SK-N-SH treated with all-trans-retinoic acid at 6 μM for 48 hours (cell line): ENCODE measurements around the gene POLR2A.

Source experiments
- ATAC-seq: fragments of 200-7000 bp; cut with Tn5 transposase; 3 replicates; pipeline ENCODE4 v1.9.1; 2020; ENCODE audit warnings: mild to moderate bottlenecking, moderate library complexity
- ARNTL ChIP-seq: fragments of 450-650 bp; formaldehyde crosslinking; IDR thresholded peaks from 2 replicates; pipeline ENCODE4 v1.5.0; 2020; ENCODE audit warnings: low read depth, mild to moderate bottlenecking, moderate library complexity, borderline replicate concordance
- BACH2 ChIP-seq: fragments of 250-450 bp; sonication (Bioruptor Pico); IDR thresholded peaks from 2 replicates; pipeline ENCODE4 v1.9.0; 2021; ENCODE audit warnings: mild to moderate bottlenecking, borderline replicate concordance
- ESRRG ChIP-seq: fragments of 250-450 bp; sonication (Bioruptor Pico); IDR thresholded peaks from 2 replicates; pipeline ENCODE4 v1.6.1; 2021; ENCODE audit warnings: mild to moderate bottlenecking
- GLIS3 ChIP-seq: fragments of 250-450 bp; sonication (Bioruptor Pico); IDR thresholded peaks from 2 replicates; pipeline ENCODE4 v1.5.0; 2020; ENCODE audit warnings: mild to moderate bottlenecking, moderate library complexity
- ISL1 ChIP-seq: fragments of 250-450 bp; sonication (Bioruptor Pico); IDR thresholded peaks from 2 replicates; pipeline ENCODE4 v2.1.2; 2022; ENCODE audit warnings: mild to moderate bottlenecking, moderate library complexity
- OSR1 ChIP-seq: fragments of 250-450 bp; sonication (Bioruptor Pico); IDR thresholded peaks from 2 replicates; pipeline ENCODE4 v1.8.0; 2022; ENCODE audit warnings: moderate library complexity, mild to moderate bottlenecking, inconsistent platforms
- PATZ1 ChIP-seq: fragments of 250-450 bp; sonication (Bioruptor Pico); IDR thresholded peaks from 2 replicates; pipeline ENCODE4 v1.8.0; 2020; ENCODE audit warnings: mild to moderate bottlenecking, moderate library complexity, borderline replicate concordance
- PPARA ChIP-seq: fragments of 250-450 bp; sonication (Bioruptor Pico); IDR thresholded peaks from 2 replicates; pipeline ENCODE4 v1.5.0; 2020; ENCODE audit warnings: mild to moderate bottlenecking, borderline replicate concordance
- SNAI2 ChIP-seq: fragments of 250-450 bp; sonication (Bioruptor Pico); IDR thresholded peaks from 2 replicates; pipeline ENCODE4 v1.5.0; 2020; ENCODE audit warnings: mild to moderate bottlenecking, moderate library complexity
- TCF4 ChIP-seq: fragments of 250-450 bp; sonication (Bioruptor Pico); IDR thresholded peaks from 2 replicates; pipeline ENCODE4 v1.8.0; 2021; ENCODE audit warnings: mild to moderate bottlenecking, moderate library complexity, borderline replicate concordance
- TOX ChIP-seq: fragments of 250-450 bp; sonication (Bioruptor Pico); IDR thresholded peaks from 2 replicates; pipeline ENCODE4 v1.8.0; 2021; ENCODE audit warnings: mild to moderate bottlenecking, moderate library complexity, borderline replicate concordance
- ZC3H10 ChIP-seq: fragments of 250-450 bp; sonication (Bioruptor Pico); IDR thresholded peaks from 2 replicates; pipeline ENCODE4 v1.5.1; 2021; ENCODE audit warnings: mild to moderate bottlenecking, moderate library complexity
- ZFP3 ChIP-seq: fragments of 250-450 bp; sonication (Bioruptor Pico); IDR thresholded peaks from 2 replicates; pipeline ENCODE4 v1.5.0; 2020; ENCODE audit warnings: mild to moderate bottlenecking, moderate library complexity
- ZFP30 ChIP-seq: fragments of 450-650 bp; formaldehyde crosslinking; IDR thresholded peaks from 2 replicates; pipeline ENCODE4 v1.5.0; 2022; ENCODE audit warnings: mild to moderate bottlenecking, moderate library complexity
- ZNF565 ChIP-seq: fragments of 450-650 bp; formaldehyde crosslinking; conservative IDR thresholded peaks from 2 replicates; pipeline ENCODE4 v1.5.0; 2020; ENCODE audit warnings: low read depth, mild to moderate bottlenecking, moderate library complexity
- ZNF8 ChIP-seq: fragments of 450-650 bp; formaldehyde crosslinking; IDR thresholded peaks from 2 replicates; pipeline ENCODE4 v1.5.0; 2020; ENCODE audit warnings: mild to moderate bottlenecking, moderate library complexity
- TF ChIP-seq, protein P1 (sequence below): fragments of 250-450 bp; sonication (Bioruptor Pico); IDR thresholded peaks from 2 replicates; pipeline ENCODE4 v1.5.1; 2020; ENCODE audit warnings: low read depth, mild to moderate bottlenecking, moderate library complexity
- TF ChIP-seq, protein P2 (sequence below): fragments of 250-450 bp; sonication (Bioruptor Pico); IDR thresholded peaks from 2 replicates; pipeline ENCODE4 v1.5.1; 2021; ENCODE audit warnings: mild to moderate bottlenecking, moderate library complexity
- TF ChIP-seq, protein P3 (sequence below): fragments of 250-450 bp; sonication (Bioruptor Pico); IDR thresholded peaks from 2 replicates; pipeline ENCODE4 v1.5.0; 2020; ENCODE audit warnings: mild to moderate bottlenecking, moderate library complexity
- TF ChIP-seq, protein P4 (sequence below): fragments of 250-450 bp; sonication (Bioruptor Pico); IDR thresholded peaks from 2 replicates; pipeline ENCODE4 v1.8.0; 2021; ENCODE audit warnings: low read depth, mild to moderate bottlenecking, moderate library complexity, borderline replicate concordance

The POLR2A gene

DNA sequence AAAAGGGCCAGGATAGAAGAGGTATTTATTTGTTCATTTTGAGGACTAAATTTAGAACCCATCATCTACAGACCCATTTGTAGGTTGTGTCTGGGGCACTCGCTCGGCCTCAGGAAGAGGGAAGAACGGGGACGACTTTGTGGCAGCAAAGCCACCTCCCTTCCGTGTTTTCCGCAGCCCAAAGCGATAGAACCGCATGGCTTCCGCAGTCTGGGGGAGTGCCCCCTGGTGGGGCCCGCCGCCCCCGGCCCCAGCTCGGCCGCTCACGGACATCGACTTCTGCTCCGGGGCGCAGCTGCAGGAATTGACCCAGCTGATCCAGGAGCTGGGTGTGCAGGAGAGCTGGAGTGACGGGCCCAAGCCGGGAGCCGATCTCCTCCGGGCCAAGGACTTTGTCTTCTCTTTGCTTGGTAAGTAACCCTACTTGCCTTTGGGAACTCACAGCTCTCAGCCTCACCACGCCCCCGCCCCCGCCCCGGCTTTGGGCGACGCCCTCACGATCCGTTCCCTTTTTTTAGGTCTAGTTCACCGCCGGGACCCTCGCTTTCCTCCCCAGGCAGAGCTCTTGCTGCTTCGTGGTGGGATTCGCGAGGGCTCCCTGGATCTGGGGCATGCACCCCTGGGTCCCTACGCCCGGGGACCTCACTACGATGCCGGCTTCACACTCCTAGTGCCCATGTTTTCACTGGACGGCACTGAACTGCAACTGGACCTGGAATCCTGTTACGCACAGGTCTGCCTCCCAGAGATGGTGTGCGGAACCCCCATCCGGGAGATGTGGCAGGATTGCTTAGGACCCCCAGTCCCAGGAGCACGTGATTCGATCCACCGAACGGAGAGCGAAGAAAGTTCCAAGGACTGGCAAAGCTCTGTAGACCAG is 48.2 kb upstream of the POLR2A start:
- ATAC-seq = peak; percentile 34
- TF ChIP-seq BACH2 (no peak), ZC3H10 (CRISPR knock-in tag) (no peak), ZNF565 (no peak)
- TF ChIP-seq, all 23 proteins: peak for 0

DNA sequence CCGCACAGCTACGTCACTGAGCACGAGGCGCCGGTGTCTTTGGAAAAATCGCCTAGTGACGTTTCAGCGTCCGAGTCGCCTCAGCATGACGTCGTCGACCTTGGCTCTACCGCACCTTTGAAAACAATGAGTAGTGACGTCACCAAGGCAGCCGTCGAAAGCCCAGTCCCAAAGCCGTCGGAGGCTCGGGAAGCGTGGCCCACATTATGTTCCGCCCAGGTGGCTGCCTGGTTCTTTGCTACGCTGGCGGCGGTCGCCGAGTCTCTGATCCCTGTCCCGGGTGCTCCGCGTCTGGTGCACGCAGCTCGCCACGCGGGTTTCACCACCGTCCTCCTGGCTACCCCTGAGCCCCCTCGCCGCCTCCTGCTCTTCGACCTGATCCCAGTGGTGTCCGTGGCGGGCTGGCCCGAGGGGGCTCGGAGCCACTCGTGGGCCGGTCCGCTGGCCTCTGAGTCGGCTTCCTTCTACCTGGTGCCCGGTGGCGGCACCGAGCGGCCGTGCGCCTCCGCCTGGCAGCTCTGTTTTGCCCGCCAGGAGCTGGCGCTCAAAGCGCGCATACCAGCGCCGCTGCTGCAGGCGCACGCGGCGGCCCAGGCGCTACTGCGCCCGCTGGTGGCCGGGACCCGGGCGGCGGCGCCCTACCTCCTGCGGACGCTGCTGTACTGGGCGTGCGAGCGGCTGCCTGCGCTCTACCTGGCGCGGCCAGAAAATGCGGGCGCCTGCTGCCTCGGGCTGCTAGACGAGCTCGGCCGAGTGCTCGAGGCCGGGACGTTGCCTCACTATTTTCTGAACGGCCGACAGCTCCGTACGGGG is 47.4 kb upstream of the POLR2A start:
- TF ChIP-seq, protein P1, sequence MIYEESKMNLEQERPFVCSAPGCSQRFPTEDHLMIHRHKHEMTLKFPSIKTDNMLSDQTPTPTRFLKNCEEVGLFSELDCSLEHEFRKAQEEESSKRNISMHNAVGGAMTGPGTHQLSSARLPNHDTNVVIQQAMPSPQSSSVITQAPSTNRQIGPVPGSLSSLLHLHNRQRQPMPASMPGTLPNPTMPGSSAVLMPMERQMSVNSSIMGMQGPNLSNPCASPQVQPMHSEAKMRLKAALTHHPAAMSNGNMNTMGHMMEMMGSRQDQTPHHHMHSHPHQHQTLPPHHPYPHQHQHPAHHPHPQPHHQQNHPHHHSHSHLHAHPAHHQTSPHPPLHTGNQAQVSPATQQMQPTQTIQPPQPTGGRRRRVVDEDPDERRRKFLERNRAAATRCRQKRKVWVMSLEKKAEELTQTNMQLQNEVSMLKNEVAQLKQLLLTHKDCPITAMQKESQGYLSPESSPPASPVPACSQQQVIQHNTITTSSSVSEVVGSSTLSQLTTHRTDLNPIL (CRISPR knock-in tag) = no peak
- TF ChIP-seq PATZ1 (CRISPR knock-in tag) (no peak), OSR1 (no peak), ARNTL (CRISPR knock-in tag) (no peak)
- peak; percentile 44 for ATAC-seq

DNA sequence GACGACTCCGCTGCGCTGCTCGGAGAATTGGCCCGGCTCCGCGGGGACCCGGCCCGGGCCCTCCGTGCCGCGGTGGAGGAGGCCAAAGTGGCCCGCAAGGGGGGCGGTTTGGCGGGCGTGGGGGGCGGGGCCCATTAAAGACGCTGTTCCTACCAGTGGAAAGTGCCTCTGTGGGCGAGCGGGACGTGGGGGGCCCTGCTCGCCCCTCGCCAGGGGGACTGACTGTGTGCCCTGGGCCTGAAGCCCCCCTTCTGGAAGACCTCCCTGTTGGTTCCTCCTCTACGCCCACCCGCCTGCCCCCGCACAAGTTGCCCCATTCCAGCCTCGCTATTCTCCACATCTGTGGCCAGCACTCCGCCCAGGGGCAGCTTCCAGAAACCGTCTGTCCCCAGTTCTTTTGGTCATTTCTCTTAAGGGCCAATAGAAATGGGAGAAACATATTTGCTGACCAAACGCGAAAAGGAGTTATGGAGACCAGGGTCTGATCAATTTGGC is 46.8 kb upstream of the POLR2A start:
- TF ChIP-seq ARNTL (CRISPR knock-in tag) (no peak), TOX (CRISPR knock-in tag) (no peak)
- ATAC-seq = no peak

DNA sequence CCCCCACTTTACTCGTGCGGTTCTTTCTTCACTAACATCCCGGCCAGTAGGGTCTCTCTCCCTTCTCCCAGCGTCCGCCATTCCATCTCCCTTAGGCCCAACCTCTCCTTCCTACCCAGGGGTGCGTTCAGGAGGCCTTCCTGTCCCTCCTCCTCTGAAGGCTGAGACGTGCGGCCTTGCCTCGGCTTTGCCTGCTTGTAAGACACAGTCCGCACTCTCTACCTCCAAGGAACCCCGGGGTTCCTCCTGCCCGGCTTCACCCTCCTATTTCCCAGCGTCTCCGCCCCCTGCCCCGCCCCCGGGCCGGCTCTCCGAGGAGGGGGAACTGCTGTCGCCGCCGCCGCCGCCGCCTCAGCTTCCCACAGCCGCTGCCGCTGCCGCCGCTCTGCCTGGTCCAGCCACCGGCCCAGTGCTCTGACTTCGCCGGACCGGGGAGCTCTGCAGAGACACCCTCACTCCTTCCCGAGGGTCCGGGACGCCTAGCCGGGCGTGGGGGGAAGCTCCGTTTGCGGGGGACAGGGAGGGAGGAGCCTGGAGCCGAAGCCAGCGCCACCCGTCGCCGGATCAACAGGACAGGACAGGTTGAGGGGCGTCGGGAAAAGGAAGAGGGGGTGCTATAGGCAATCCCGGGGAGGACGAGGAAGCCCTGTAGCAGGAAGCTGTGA is 46.1 kb upstream of the POLR2A start:
- ATAC-seq = no peak
- TF ChIP-seq, protein P2, sequence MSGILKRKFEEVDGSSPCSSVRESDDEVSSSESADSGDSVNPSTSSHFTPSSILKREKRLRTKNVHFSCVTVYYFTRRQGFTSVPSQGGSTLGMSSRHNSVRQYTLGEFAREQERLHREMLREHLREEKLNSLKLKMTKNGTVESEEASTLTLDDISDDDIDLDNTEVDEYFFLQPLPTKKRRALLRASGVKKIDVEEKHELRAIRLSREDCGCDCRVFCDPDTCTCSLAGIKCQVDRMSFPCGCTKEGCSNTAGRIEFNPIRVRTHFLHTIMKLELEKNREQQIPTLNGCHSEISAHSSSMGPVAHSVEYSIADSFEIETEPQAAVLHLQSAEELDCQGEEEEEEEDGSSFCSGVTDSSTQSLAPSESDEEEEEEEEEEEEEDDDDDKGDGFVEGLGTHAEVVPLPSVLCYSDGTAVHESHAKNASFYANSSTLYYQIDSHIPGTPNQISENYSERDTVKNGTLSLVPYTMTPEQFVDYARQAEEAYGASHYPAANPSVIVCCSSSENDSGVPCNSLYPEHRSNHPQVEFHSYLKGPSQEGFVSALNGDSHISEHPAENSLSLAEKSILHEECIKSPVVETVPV (CRISPR knock-in tag) = no peak
- no peak for TF ChIP-seq ZFP30 (CRISPR knock-in tag)
- TF ChIP-seq, protein P3, sequence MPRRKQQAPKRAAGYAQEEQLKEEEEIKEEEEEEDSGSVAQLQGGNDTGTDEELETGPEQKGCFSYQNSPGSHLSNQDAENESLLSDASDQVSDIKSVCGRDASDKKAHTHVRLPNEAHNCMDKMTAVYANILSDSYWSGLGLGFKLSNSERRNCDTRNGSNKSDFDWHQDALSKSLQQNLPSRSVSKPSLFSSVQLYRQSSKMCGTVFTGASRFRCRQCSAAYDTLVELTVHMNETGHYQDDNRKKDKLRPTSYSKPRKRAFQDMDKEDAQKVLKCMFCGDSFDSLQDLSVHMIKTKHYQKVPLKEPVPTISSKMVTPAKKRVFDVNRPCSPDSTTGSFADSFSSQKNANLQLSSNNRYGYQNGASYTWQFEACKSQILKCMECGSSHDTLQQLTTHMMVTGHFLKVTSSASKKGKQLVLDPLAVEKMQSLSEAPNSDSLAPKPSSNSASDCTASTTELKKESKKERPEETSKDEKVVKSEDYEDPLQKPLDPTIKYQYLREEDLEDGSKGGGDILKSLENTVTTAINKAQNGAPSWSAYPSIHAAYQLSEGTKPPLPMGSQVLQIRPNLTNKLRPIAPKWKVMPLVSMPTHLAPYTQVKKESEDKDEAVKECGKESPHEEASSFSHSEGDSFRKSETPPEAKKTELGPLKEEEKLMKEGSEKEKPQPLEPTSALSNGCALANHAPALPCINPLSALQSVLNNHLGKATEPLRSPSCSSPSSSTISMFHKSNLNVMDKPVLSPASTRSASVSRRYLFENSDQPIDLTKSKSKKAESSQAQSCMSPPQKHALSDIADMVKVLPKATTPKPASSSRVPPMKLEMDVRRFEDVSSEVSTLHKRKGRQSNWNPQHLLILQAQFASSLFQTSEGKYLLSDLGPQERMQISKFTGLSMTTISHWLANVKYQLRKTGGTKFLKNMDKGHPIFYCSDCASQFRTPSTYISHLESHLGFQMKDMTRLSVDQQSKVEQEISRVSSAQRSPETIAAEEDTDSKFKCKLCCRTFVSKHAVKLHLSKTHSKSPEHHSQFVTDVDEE (CRISPR knock-in tag) = no peak
- no peak for TF ChIP-seq PPARA
- no peak for TF ChIP-seq ZFP3 (CRISPR knock-in tag)
- no peak for TF ChIP-seq GLIS3
- no peak for TF ChIP-seq PATZ1 (CRISPR knock-in tag)
- TF ChIP-seq ISL1 (CRISPR knock-in tag) = no peak
- TF ChIP-seq ZNF8 (CRISPR knock-in tag) = no peak
- TF ChIP-seq ZC3H10 (CRISPR knock-in tag) = no peak
- TF ChIP-seq ESRRG (CRISPR knock-in tag) = no peak
- TF ChIP-seq, protein P4, sequence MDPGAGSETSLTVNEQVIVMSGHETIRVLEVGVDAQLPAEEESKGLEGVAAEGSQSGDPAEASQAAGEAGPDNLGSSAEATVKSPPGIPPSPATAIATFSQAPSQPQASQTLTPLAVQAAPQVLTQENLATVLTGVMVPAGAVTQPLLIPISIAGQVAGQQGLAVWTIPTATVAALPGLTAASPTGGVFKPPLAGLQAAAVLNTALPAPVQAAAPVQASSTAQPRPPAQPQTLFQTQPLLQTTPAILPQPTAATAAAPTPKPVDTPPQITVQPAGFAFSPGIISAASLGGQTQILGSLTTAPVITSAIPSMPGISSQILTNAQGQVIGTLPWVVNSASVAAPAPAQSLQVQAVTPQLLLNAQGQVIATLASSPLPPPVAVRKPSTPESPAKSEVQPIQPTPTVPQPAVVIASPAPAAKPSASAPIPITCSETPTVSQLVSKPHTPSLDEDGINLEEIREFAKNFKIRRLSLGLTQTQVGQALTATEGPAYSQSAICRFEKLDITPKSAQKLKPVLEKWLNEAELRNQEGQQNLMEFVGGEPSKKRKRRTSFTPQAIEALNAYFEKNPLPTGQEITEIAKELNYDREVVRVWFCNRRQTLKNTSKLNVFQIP (CRISPR knock-in tag) = no peak
- no peak for TF ChIP-seq SNAI2 (CRISPR knock-in tag)
- TF ChIP-seq, protein P1 (CRISPR knock-in tag) = no peak
- TF ChIP-seq TCF4 (CRISPR knock-in tag) = no peak
- no peak for TF ChIP-seq ARNTL (CRISPR knock-in tag)
- no peak for TF ChIP-seq TOX (CRISPR knock-in tag)
